H1 (cell line): ENCODE results near the gene FLVCR1. TPM values are rescaled to one million over a fixed set of nuclear protein-coding genes. Genes with fewer than 3 reads are reported as not detected.
"Not testable (repeated sequence)": the region's sequence is repeated elsewhere in the genome, so short reads cannot be mapped to it uniquely, and the experiment has no call there.

Experiments used
- CTCF ChIA-PET: fragments of 300-600 bp; sonication (Branson Sonifier 250); formaldehyde crosslinking; loops from one replicate; lab custom pipeline; 2021; ENCODE audit not compliant: partially characterized antibody; lab: Charles Lee
- POLR2A ChIA-PET: fragments of 300-600 bp; sonication (Branson Sonifier 250); formaldehyde crosslinking; loops from one replicate; lab custom pipeline; 2021; ENCODE audit warnings: inconsistent platforms; ENCODE audit not compliant: partially characterized antibody; lab: Charles Lee
- DNase-seq, 2 experiments: peaks; one replicate each; pipeline versions ENCODE4 v3.0.0 to v3.0.0-alpha.2; 2010 to 2022; ENCODE audit warnings: low spot score in 2 of 2, low read depth in 1 of 2, mixed read lengths in 1 of 2
- FAIRE-seq: peaks from 2 replicates; lab custom pipeline; 2011; peaks lifted over from hg19 to GRCh38; lab: Jason Lieb, UNC
- H2AFZ ChIP-seq: 2 replicates; pipeline ENCODE4 v1.8.1; 2012; ENCODE audit warnings: low read length, inconsistent platforms
- H2AK5ac ChIP-seq: 2 replicates; pipeline ENCODE4 v1.6.1; 2013; ENCODE audit warnings: low read depth, low read length
- H2BK120ac ChIP-seq: replicated peaks from 2 replicates; pipeline ENCODE3; 2013; ENCODE audit warnings: low read depth, low read length, inconsistent platforms
- H2BK12ac ChIP-seq: 2 replicates; pipeline ENCODE4 v1.6.1; 2013; ENCODE audit warnings: low read depth, low read length
- H2BK15ac ChIP-seq: 2 replicates; pipeline ENCODE4 v1.6.1; 2013; ENCODE audit warnings: low read length
- H2BK20ac ChIP-seq: 2 replicates; pipeline ENCODE4 v1.6.1; 2013; ENCODE audit warnings: low read length
- H2BK5ac ChIP-seq: 2 replicates; pipeline ENCODE4 v1.6.1; 2013; ENCODE audit warnings: low read depth, low read length
- H3K14ac ChIP-seq: 2 replicates; pipeline ENCODE4 v1.6.1; 2013; ENCODE audit warnings: inconsistent platforms; ENCODE audit not compliant: insufficient read length
- H3K18ac ChIP-seq: 2 replicates; pipeline ENCODE4 v1.6.1; 2013; ENCODE audit warnings: low read length; ENCODE audit errors: extremely low read depth
- H3K23ac ChIP-seq: 2 replicates; pipeline ENCODE4 v1.6.1; 2013; ENCODE audit warnings: inconsistent platforms; ENCODE audit not compliant: insufficient read length
- H3K23me2 ChIP-seq: 2 replicates; pipeline ENCODE4 v1.6.1; 2013; ENCODE audit warnings: low read depth, low read length
- H3K27ac ChIP-seq: 2 replicates; pipeline ENCODE4 v1.6.1; 2011; ENCODE audit warnings: low read depth, low read length, inconsistent platforms
- H3K27me3 ChIP-seq, 4 experiments: replicated peaks in 1 of 4; 1 replicate in 1 of 4; 2 replicates in 3 of 4; pipeline versions ENCODE4 v1.6.1 to v1.8.1; 2011 to 2013; ENCODE audit warnings: low read length in 3 of 4, mild to moderate bottlenecking in 3 of 4, inconsistent platforms in 2 of 4, mixed read lengths in 2 of 4, moderate library complexity in 1 of 4; ENCODE audit not compliant: control insufficient read depth in 3 of 4, insufficient read depth in 3 of 4; ENCODE audit errors: extremely low read depth in 1 of 4
- H3K36me3 ChIP-seq, 4 experiments: 2 replicates each; pipeline versions ENCODE4 v1.6.1 to v1.8.1; 2011 to 2013; ENCODE audit warnings: mild to moderate bottlenecking in 4 of 4, low read length in 3 of 4, moderate library complexity in 2 of 4, control low read depth in 1 of 4, inconsistent platforms in 1 of 4; ENCODE audit not compliant: insufficient read depth in 4 of 4, control insufficient read depth in 2 of 4
- H3K4ac ChIP-seq: replicated peaks from 2 replicates; pipeline ENCODE3; 2013; ENCODE audit warnings: low read length, low read depth, mixed read lengths, inconsistent platforms; ENCODE audit not compliant: insufficient read length
- H3K4me1 ChIP-seq, 4 experiments: replicated peaks in 1 of 4; 1 replicate in 1 of 4; 2 replicates in 3 of 4; pipeline versions ENCODE4 v1.6.1 to v1.8.1; 2011 to 2013; ENCODE audit warnings: low read length in 3 of 4, inconsistent platforms in 2 of 4, mixed read lengths in 1 of 4; ENCODE audit not compliant: insufficient read depth in 4 of 4, control insufficient read depth in 3 of 4
- H3K4me2 ChIP-seq, 2 experiments: 2 replicates each; pipeline versions ENCODE4 v1.6.1 to v1.8.1; 2011 to 2013; ENCODE audit warnings: low read depth in 2 of 2, low read length in 2 of 2, control low read depth in 1 of 2, inconsistent platforms in 1 of 2, mild to moderate bottlenecking in 1 of 2; ENCODE audit not compliant: insufficient read depth in 1 of 2
- H3K4me3 ChIP-seq, 4 experiments: fragments of 200-600, 300-600 bp in 1 of 4; sonication (generic), shearing (Covaris generic), sonication (Bioruptor Twin) in 1 of 4; 2 replicates each; pipeline versions ENCODE4 v1.5.1 to v1.8.1; 2011 to 2016; ENCODE audit warnings: low read length in 4 of 4, low read depth in 3 of 4, control low read depth in 2 of 4, inconsistent platforms in 2 of 4, mild to moderate bottlenecking in 2 of 4, mixed read lengths in 1 of 4, moderate library complexity in 1 of 4; ENCODE audit not compliant: insufficient read depth in 2 of 4; ENCODE audit errors: extremely low read depth in 1 of 4
- H3K56ac ChIP-seq: replicated peaks from 2 replicates; pipeline ENCODE3; 2013; ENCODE audit warnings: low read depth, mild to moderate bottlenecking, mixed read lengths, low read length, inconsistent platforms; ENCODE audit not compliant: insufficient read length
- H3K79me1 ChIP-seq: 2 replicates; pipeline ENCODE4 v1.6.1; 2013; ENCODE audit warnings: low read depth, low read length, control low read depth
- H3K79me2 ChIP-seq, 2 experiments: 2 replicates each; pipeline versions ENCODE4 v1.6.1 to v1.8.1; 2012 to 2013; ENCODE audit warnings: low read length in 2 of 2, mild to moderate bottlenecking in 2 of 2, inconsistent platforms in 1 of 2; ENCODE audit not compliant: insufficient read depth in 2 of 2, control insufficient read depth in 1 of 2
- H3K9ac ChIP-seq, 4 experiments: replicated peaks in 1 of 4; 1 replicate in 1 of 4; 2 replicates in 3 of 4; pipeline versions ENCODE4 v1.6.1 to v1.8.1; 2011 to 2013; ENCODE audit warnings: low read depth in 3 of 4, low read length in 3 of 4, control low read depth in 2 of 4, mild to moderate bottlenecking in 2 of 4, moderate library complexity in 2 of 4, inconsistent platforms in 1 of 4; ENCODE audit errors: extremely low read depth in 1 of 4
- H3K9me3 ChIP-seq, 2 experiments: 2 replicates each; pipeline versions ENCODE4 v1.6.1 to v1.8.1; 2012 to 2013; ENCODE audit warnings: mild to moderate bottlenecking in 2 of 2, moderate library complexity in 2 of 2, control low read depth in 1 of 2, inconsistent platforms in 1 of 2, low read depth in 1 of 2, low read length in 1 of 2, mixed read lengths in 1 of 2; ENCODE audit not compliant: insufficient read depth in 2 of 2
- H4K20me1 ChIP-seq, 2 experiments: replicated peaks in 1 of 2; 2 replicates each; pipeline versions ENCODE3 to v1.8.1; 2011 to 2013; ENCODE audit warnings: inconsistent platforms in 2 of 2, low read length in 2 of 2, mild to moderate bottlenecking in 1 of 2; ENCODE audit not compliant: insufficient read depth in 2 of 2, control insufficient read depth in 1 of 2
- H4K5ac ChIP-seq: 2 replicates; pipeline ENCODE4 v1.6.1; 2013; ENCODE audit warnings: low read length, low read depth, mixed read lengths, inconsistent platforms; ENCODE audit not compliant: insufficient read length
- H4K8ac ChIP-seq: 2 replicates; pipeline ENCODE4 v1.8.0; 2013; ENCODE audit warnings: mild to moderate bottlenecking, moderate library complexity, low read length, inconsistent platforms; ENCODE audit not compliant: insufficient read depth; ENCODE audit errors: extremely low read depth
- H4K91ac ChIP-seq: replicated peaks from 2 replicates; pipeline ENCODE3; 2013; ENCODE audit warnings: low read length, mixed read lengths, inconsistent platforms; ENCODE audit not compliant: insufficient read length
- WGBS, 2 experiments: shearing (Covaris generic) in 1 of 2; methylation state at CpG; one replicate each; pipeline versions ENCODE4 v1.1.6 to v1.1.7; 2013 to 2015; ENCODE audit warnings: low lambda C conversion rate in 2 of 2, mixed read lengths in 2 of 2, inconsistent platforms in 1 of 2, low coverage in 1 of 2, missing lambda C conversion rate in 1 of 2; ENCODE audit not compliant: insufficient replicate concordance in 2 of 2, insufficient coverage in 1 of 2, insufficient read length in 1 of 2; ENCODE audit errors: extremely low coverage in 1 of 2, missing lambda C conversion rate in 1 of 2; 5-methylcytosine and 5-hydroxymethylcytosine counted together
- polyA plus RNA-seq, 7 experiments: library from polyadenylated mRNA; depleted of rRNA in 3 of 7; stranded (reverse) in 5 of 7; unstranded in 2 of 7; fragments of >200 nt in 5 of 7; fragments of 200-250 nt in 2 of 7; gene quantifications; 1 replicate in 5 of 7; 2 replicates in 1 of 7; 4 replicates in 1 of 7; pipeline versions ENCODE4 v1.2.1 to v1.2.3, GENCODE V29; 2011 to 2013; ENCODE audit warnings: missing spikeins in 2 of 7, mixed read lengths in 2 of 7
- total RNA-seq: library from RNA; stranded (reverse); fragmentation: NEBNext Ultra II Directional; extraction: Animal tissue kit (Norgen Biotek cat#: 25700); gene quantifications from 2 replicates; pipeline ENCODE4 v1.2.1, GENCODE V29; 2021

FLVCR1 gene
- total and polyA plus RNA-seq, 2 of the 8 experiments (the other 6 are each of a cell fraction or from before 2014, with no cell fraction given), result 31.8 to 75.7 TPM

- not testable (repeated sequence) for H3K9me3 ChIP-seq
- POLR2A ChIA-PET, result interaction anchor here (0.6 to 1.4 kb wide), 5 partner anchors 16 to 469 kb away, joined by 3 to 9 read pairs (median 3); partner anchors contain the start of genes ATF3 and FLVCR1
- CTCF ChIA-PET, result interaction anchor here (0.9 to 1.8 kb wide), 7 partner anchors 11 to 147 kb away, joined by 3 to 4 read pairs (median 3); no protein-coding TSS in a partner anchor
These were observed 24.6 kb upstream of the FLVCR1 start for GRCh38 chr1:212833211-212834207.

More at GRCh38 chr1:212833211-212834207, 24.6 kb upstream of the FLVCR1 start:
- not testable (repeated sequence) for H3K23ac ChIP-seq, H3K4me1 ChIP-seq, H4K20me1 ChIP-seq, H3K27ac ChIP-seq, H3K23me2 ChIP-seq, H3K56ac ChIP-seq, H2AK5ac ChIP-seq, H4K5ac ChIP-seq, H2BK12ac ChIP-seq, H2BK5ac ChIP-seq, H3K4me3 ChIP-seq, H2AFZ ChIP-seq, FAIRE-seq, H3K79me2 ChIP-seq, H3K27me3 ChIP-seq, H4K91ac ChIP-seq, H2BK120ac ChIP-seq, H3K4me2 ChIP-seq, H3K36me3 ChIP-seq, H3K4ac ChIP-seq, H3K9ac ChIP-seq, H2BK15ac ChIP-seq, H2BK20ac ChIP-seq, H4K8ac ChIP-seq, DNase-seq, H3K18ac ChIP-seq, H3K79me1 ChIP-seq, H3K14ac ChIP-seq
- 91% methylated on average over 7 of the region's 8 CpGs; no CpG with 5 or more reads in 1 of the 2 experiments for WGBS, 2 experiments
